Ovary (tissue), 9 donors: ENCODE measurements around the gene ATP8B3. TPM values are rescaled to one million over a fixed set of nuclear protein-coding genes. Genes with fewer than 3 reads are reported as not detected.
A peak's percentile ranks its signal among the peaks of the same experiment; 100 is the strongest.

ENCODE experiments used
- DNase-seq, 5 donors: peaks; one replicate each; pipeline ENCODE4 v3.0.0-alpha.2; 2019 to 2020
- H3K27ac ChIP-seq, 2 donors: fragments of 200-600 bp; one replicate each; pipeline versions ENCODE4 v1.5.1 to v1.8.0; 2019 to 2022
- H3K27me3 ChIP-seq: fragments of 200-600 bp; one replicate; pipeline ENCODE4 v1.8.0; 2022
- H3K36me3 ChIP-seq: fragments of 200-600 bp; sonication (generic); one replicate; pipeline ENCODE4 v1.5.1; 2019
- H3K4me1 ChIP-seq: one replicate; pipeline ENCODE4 v1.8.1; 2013; ENCODE audit warnings: mild to moderate bottlenecking, moderate library complexity; ENCODE audit not compliant: insufficient read depth
- H3K4me3 ChIP-seq: fragments of 200-600 bp; sonication (generic); one replicate; pipeline ENCODE4 v1.5.1; 2017
- H3K9me3 ChIP-seq, 2 donors: fragments of 200-600 bp in 1 of 2; sonication (generic) in 1 of 2; one replicate each; pipeline versions ENCODE4 v1.5.1 to v1.8.1; 2013 to 2019; ENCODE audit warnings: mild to moderate bottlenecking in 1 of 2, moderate library complexity in 1 of 2
- CTCF ChIP-seq, 3 donors: fragments of 450-650 bp in 2 of 3; fragments of 200-600 bp in 1 of 3; IDR thresholded peaks; one replicate each; pipeline versions ENCODE4 v1.5.1 to v1.8.0; 2016 to 2022; ENCODE audit warnings: antibody characterized with exemption in 3 of 3, mild to moderate bottlenecking in 1 of 3
- EP300 ChIP-seq: sonication (generic); formaldehyde crosslinking; IDR thresholded peaks from one replicate; pipeline ENCODE4 v1.6.1; 2017; ENCODE audit warnings: antibody characterized with exemption
- POLR2A ChIP-seq: fragments of 450-650 bp; IDR thresholded peaks from one replicate; pipeline ENCODE4 v1.6.1; 2017; ENCODE audit warnings: antibody characterized with exemption, mild to moderate bottlenecking, moderate library complexity
- WGBS, 3 donors: extraction: QIAGEN DNeasy Blood & Tissue Kit in 1 of 3; methylation state at CpG; one replicate each; pipeline versions ENCODE4 v1.1.5 to v1.1.7; 2013 to 2017; 5-methylcytosine and 5-hydroxymethylcytosine counted together
- intact Hi-C, 4 donors: fragments of 100-400 bp; cut with DNase I; formaldehyde crosslinking; loops; one replicate each; pipeline versions ENCODE4 v1.11.0 to v1.15.1; 2022 to 2023
- polyA plus RNA-seq, 2 donors: library from polyadenylated mRNA; stranded (reverse); fragments of 200-250 nt in 1 of 2; fragments of 350-450 nt in 1 of 2; fragmentation: Illumina TruSeq in 1 of 2; extraction: RNeasy Lipid Tissue Mini Kit (QIAGEN cat#74804) in 1 of 2; gene quantifications; one replicate each; pipeline ENCODE4 v1.2.3, GENCODE V29; 2013 to 2014
- total RNA-seq, 7 donors: library from RNA; depleted of rRNA in 2 of 7; stranded (reverse); fragments of >200 nt in 2 of 7; fragmentation: NEBNext Ultra II Directional in 3 of 7; extraction: Animal tissue kit (Norgen Biotek cat#: 25700) in 3 of 7; gene quantifications; one replicate each; pipeline versions ENCODE4 v1.1.0 to v1.2.4, GENCODE V29; 2016 to 2023
- donor health status: DM: no; HTN: no; CAD: no; lungs with moderate emphysema.
- donor health status: DM: no; HTN: no; CAD: no.
- donor health status: Bipolar disorder and iron deficiency.
- donor health status: DM: yes; HTN: yes; CAD: no.
- donor health status: DM: no; HTN: no; CAD: no.
- donor health status: DM: yes; HTN: yes; CAD: no.

ATP8B3 gene
- total and polyA plus RNA-seq, 9 donors = 0.72 to 3.2 (median 1.5) TPM

GRCh38 chr19:1860042-1860775, 48.1 kb upstream of the ATP8B3 start:
- H3K27me3 ChIP-seq = no peaks in the 10 kb centered on the region
- H3K27ac ChIP-seq = peak overlapping the region in 1 of 2 donors; percentile 27
- DNase-seq = peak; percentile 78 to 86 (median 82)
- intact Hi-C loops = no loop called here
- H3K9me3 ChIP-seq = no peaks in the 10 kb centered on the region
- H3K36me3 ChIP-seq = no peaks in the 10 kb centered on the region
- WGBS, 3 donors = 11 to 27% (median 17%) methylated on average over 14 to 32 of the region's 32 CpGs
- TF ChIP-seq CTCF (IDR thresholded peaks at IDR 0.05) (no peak), POLR2A (peak; percentile 13), EP300 (no peak)
- no peak overlapping the region for H3K4me3 ChIP-seq
- H3K4me1 ChIP-seq = peaks cover 31% of the 10 kb centered on the region

GRCh38 chr19:1859331-1859781, 47.3 kb upstream of the ATP8B3 start:
- no peaks in the 10 kb centered on the region for H3K36me3 ChIP-seq
- peaks cover 28% of the 10 kb centered on the region for H3K4me1 ChIP-seq
- no peaks in the 10 kb centered on the region for H3K9me3 ChIP-seq
- H3K27ac ChIP-seq = peak overlapping the region in 1 of 2 donors; percentile 27
- H3K27me3 ChIP-seq = no peaks in the 10 kb centered on the region
- no peak for TF ChIP-seq EP300
- no peak for TF ChIP-seq POLR2A
- no peak for TF ChIP-seq CTCF (IDR thresholded peaks at IDR 0.05)
- 53 to 66% (median 62%) methylated on average over 18 of the region's 18 CpGs for WGBS, 3 donors
- DNase-seq = no peak
- H3K4me3 ChIP-seq = no peak overlapping the region
- intact Hi-C loops = no loop called here

GRCh38 chr19:1858412-1859081, 46.5 kb upstream of the ATP8B3 start:
- Histone ChIP-seq H3K4me1 (peaks cover 28% of the 10 kb centered on the region), H3K9me3 (no peaks in the 10 kb centered on the region), H3K36me3 (no peaks in the 10 kb centered on the region), H3K4me3 (no peak overlapping the region), H3K27ac (no peak overlapping the region), H3K27me3 (no peaks in the 10 kb centered on the region)
- intact Hi-C loops = no loop called here
- 68 to 72% (median 71%) methylated on average over 9 to 10 of the region's 10 CpGs for WGBS, 3 donors
- no peak for DNase-seq
- no peak for TF ChIP-seq EP300
- no peak for TF ChIP-seq POLR2A
- TF ChIP-seq CTCF (IDR thresholded peaks at IDR 0.05) = no peak

GRCh38 chr19:1857648-1858326, 45.7 kb upstream of the ATP8B3 start:
- no peaks in the 10 kb centered on the region for H3K27me3 ChIP-seq
- no peaks in the 10 kb centered on the region for H3K9me3 ChIP-seq
- intact Hi-C loops = no loop called here
- peaks cover 28% of the 10 kb centered on the region for H3K4me1 ChIP-seq
- DNase-seq = no peak
- no peaks in the 10 kb centered on the region for H3K36me3 ChIP-seq
- TF ChIP-seq EP300 (no peak), CTCF (IDR thresholded peaks at IDR 0.05) (no peak), POLR2A (no peak)
- H3K27ac ChIP-seq = peak overlapping the region; percentile 10 to 54
- 58 to 70% (median 67%) methylated on average over 16 of the region's 16 CpGs for WGBS, 3 donors
- no peak overlapping the region for H3K4me3 ChIP-seq
